GM19240 (cell line): Measurements from ENCODE around the gene RTBDN.
A peak's percentile ranks its signal among the peaks of the same experiment; 100 is the strongest.
"Not testable (repeated sequence)": the region's sequence is repeated elsewhere in the genome, so short reads cannot be mapped to it uniquely, and the experiment has no call there.

ENCODE experiments used
- DNase-seq: peaks from one replicate; pipeline ENCODE4 v3.0.0; 2011; ENCODE audit warnings: low spot score; ENCODE audit not compliant: insufficient read length

Gene RTBDN

DNA sequence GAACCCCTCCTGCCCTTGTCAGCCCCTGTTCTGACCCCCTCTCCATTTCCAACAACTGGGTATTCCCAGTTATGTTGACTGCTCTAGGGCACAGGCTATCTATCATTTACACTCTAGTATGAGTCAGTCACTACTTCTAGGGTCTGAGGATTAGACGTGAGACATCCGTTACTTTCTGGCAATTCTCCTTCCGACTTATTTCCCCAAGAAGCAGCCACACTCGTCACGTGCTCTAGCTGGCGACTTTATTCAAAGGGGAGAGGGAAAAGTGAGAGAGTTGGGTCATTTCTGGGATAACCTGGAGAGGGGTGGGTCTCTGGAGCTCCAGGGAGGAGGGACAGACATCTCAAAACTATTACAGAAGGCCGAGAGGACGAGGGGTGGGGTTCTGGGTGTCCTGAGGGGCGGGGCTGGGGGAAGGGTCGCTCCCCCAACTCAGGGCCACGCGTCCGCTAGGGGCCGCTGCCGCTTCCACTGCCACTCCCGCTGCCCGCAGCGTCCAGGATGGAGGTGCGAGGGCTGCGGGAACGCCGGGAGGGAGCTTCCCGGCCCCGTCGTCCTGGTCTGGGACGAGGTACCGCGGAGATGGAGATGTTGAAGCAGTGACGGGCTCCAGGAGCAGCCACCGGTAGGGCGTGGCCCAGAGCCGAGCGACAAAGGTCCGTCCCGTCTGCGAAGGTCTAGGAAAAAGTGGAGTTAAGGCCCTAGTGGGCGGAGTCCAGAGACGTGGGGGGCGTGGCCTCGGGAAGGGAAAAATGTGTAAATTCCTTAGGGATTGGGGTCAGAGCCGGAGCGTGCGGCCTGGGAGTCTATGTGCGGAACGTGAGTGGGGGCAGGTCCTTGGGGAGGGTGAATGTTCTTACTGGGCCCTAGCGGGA lies 8.9 kb downstream of the RTBDN start:
- DNase-seq = no peak

- DNase-seq = no peak
Measured at GRCh38 chr19:12821761-12822160, 12.6 kb downstream of the RTBDN start.

- DNase-seq = not testable (repeated sequence)
Measured at GRCh38 chr19:12817810-12818209, 16.6 kb downstream of the RTBDN start.

GRCh38 chr19:12817188-12817587 lies 17.2 kb downstream of the RTBDN start:
- DNase-seq = not testable (repeated sequence)

DNA sequence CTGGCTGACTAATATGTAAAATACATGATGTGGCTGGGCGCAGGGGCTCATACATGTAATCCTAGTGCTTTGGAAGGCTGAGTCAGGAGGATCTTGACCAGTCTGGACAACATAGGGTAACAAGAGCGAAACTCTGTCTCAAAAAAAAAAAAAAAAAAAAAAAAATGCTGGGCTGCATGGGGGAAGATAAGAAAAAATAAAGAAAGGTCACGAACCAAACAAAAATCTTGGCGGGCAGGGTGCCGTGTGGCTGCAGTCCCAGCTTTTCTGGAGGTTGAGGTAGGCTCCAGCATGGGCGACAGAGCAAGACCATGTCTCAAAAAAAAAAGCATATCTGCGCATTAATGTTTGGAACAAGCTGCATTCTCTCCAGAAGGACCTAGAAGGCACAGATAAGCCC lies 19.3 kb downstream of the RTBDN start:
- no peak for DNase-seq

GRCh38 chr19:12806242-12807081 lies 27.9 kb downstream of the RTBDN start, which contains the start of gene RNASEH2A:
Gene RNASEH2A (plus strand): TSS chr19:12806584. CDS start chr19:12806674, 90 bp downstream.
- DNase-seq = peak; percentile 96

DNA sequence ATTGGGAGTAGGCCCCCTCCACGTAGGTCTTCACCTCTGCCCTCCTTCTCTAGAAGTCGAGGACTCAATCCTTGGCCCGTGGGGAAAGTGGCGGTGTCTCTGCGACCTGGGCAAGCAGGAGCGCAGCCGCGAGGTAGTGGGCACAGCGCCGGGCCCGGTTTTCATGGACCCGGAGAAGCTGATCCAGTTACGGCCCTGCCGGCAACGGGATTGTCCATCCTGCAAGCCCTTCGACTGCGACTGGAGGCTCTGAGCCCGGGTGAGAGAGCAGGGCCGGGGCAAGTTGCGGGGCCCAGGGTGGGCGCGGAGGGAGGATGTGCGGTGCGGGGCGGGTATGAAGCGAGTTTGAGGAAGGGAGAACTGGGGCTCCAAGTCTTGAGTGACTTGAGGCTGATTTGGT lies 30.3 kb downstream of the RTBDN start:
- no peak for DNase-seq

DNA sequence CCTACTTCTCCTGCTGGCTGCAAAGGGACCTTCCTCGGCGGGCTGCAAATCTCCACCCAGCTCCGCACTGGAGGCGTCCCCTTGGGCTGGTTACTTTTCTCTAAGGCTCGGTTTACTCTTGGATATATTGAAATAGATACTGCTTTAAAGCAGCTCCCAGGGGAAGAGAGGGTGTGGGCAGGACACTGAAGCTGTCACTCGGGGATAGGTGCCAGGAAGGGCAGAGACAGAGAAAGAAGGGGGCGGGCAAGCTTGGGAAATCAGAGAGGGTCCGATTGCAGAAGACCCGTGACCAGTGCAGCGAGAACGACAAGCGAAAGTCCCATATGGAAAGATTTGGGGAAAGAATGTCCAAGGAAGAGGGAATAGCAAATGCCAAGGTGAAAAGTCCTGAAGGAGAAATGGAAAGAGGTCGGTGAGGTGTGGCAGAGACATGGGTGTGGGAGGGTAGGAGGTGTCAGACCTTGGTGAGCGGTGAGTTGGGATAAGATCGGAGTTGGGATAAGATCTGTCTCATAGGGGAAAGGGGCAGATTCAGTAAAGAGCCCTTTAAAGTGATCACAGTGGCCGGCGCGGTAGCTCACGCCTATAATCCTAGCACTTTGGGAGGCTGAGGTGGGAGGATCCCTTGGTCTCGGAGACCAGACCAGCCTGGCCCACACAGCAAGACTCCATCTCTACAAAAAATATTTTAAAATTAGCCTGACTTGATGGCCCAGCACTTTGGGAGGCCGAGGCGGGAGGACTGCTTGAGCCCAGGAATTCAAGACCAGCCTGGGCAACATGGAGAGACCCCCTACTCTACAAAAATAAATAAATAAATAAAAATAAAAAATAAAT lies 31.9 kb downstream of the RTBDN start:
- no peak for DNase-seq

- no peak for DNase-seq
Measured at GRCh38 chr19:12801466-12802266, 32.7 kb downstream of the RTBDN start, which contains the start of the genes PRDX2 and THSD8. Gene PRDX2 (minus strand): TSS chr19:12801800. CDS start chr19:12801261, 539 bp downstream. Gene THSD8 (plus strand): TSS chr19:12802069. CDS start chr19:12802072, 3 bp downstream.

DNA sequence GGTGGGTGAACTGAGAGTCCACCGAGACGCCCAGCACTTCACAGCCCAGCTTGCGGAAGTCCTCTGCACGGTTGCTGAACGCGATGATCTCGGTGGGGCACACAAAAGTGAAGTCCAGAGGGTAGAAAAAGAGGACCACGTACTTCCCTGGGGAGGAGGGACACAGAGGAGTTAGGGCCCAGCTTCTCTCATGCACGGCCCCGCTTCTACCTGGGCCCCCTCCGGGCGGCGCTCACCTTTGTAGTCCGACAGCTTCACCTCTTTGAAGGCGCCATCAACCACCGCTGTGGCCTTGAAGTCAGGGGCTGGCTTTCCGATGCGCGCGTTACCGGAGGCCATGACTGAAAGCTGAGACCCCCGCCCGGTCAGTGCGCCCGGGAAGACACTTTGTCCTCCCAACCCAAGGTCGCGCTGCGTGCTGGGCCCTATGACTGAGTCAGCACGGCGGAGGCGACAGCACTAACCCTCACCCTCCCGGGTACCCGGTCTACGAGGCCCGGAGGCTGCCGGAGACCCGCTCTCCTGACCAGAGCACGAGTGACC lies 33.4 kb downstream of the RTBDN start:
- no peak for DNase-seq

GRCh38 chr19:12800466-12800770 lies 34.0 kb downstream of the RTBDN start:
- DNase-seq = no peak

- no peak for DNase-seq
Measured at GRCh38 chr19:12799742-12800465, 34.5 kb downstream of the RTBDN start.

DNA sequence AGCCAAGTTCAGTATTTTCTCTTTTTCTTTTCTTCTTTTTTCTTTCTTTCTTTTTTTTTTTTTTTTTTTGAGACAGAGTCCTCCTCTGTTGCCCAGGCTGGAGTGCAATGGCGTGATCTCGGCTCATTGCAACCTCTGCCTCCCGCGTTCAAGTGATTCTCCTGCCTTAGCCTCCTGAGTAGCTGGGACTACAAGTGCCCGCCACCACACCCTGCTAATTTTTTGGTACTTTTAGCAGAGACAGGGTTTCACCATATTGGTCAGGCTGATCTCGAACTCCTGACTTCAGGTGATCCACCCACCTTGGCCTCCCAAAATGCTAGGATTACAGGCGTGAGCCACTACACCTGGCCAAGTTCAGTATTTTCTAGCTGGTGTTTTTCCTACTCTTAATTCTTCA lies 36.8 kb downstream of the RTBDN start:
- not testable (repeated sequence) for DNase-seq

DNA sequence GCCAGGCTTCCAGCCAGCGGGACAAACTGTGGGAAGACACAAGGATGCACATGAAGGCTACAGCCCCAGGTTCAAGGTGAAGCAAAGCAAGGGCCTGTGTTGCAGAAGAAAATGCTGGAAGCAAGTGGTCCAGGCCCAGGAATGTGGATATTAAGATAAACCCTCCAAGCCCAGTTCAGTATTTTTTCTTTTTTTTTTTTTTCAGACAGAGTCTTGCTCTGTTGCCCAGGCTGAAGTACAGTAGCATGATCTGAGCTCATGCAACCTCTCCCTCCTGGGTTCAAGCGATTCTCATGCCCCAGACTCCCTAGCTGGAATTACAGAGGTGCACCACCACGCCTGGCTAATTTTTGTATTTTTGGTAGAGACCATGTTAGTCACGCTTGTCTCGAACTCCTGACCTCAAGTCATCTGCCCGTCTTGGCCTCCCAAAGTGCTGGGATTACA lies 37.2 kb downstream of the RTBDN start:
- DNase-seq = no peak

GRCh38 chr19:12796146-12797071 lies 38.0 kb downstream of the RTBDN start:
- DNase-seq = no peak

GRCh38 chr19:12794971-12795381 lies 39.4 kb downstream of the RTBDN start:
- DNase-seq = no peak

GRCh38 chr19:12794196-12794941 lies 40.0 kb downstream of the RTBDN start:
- no peak for DNase-seq
